CD4-positive, alpha-beta T cell (primary cell): ENCODE results near the gene RFFL. TPM values are rescaled to one million over a fixed set of nuclear protein-coding genes. Genes with fewer than 3 reads are reported as not detected.
A peak's percentile ranks its signal among the peaks of the same experiment; 100 is the strongest.
"Not testable (repeated sequence)": the region's sequence is repeated elsewhere in the genome, so short reads cannot be mapped to it uniquely, and the experiment has no call there.

Experiments used
- ATAC-seq: fragments of 200-7000 bp; cut with Tn5 transposase; one replicate; pipeline ENCODE4 v1.10.0; 2022; ENCODE audit warnings: mild to moderate bottlenecking; ENCODE audit not compliant: poor library complexity
- CTCF ChIA-PET: fragments of 350-600 bp; sonication (Branson Sonifier 250); formaldehyde crosslinking; loops from one replicate; lab custom pipeline; 2021; ENCODE audit warnings: antibody characterized with exemption, inconsistent platforms; lab: Charles Lee
- POLR2A ChIA-PET: fragments of 350-600 bp; sonication (Branson Sonifier 250); formaldehyde crosslinking; loops from one replicate; lab custom pipeline; 2021; ENCODE audit warnings: antibody characterized with exemption, inconsistent platforms; lab: Charles Lee
- DNase-seq, 14 experiments: peaks; one replicate each; pipeline ENCODE4 v3.0.0-alpha.2; 2013 to 2020; ENCODE audit warnings: mixed read lengths in 2 of 14
- H3K27ac ChIP-seq, 2 donors: one replicate each; pipeline versions ENCODE4 v1.5.1 to v1.7.0; 2013; ENCODE audit warnings: low read length in 2 of 2, low read depth in 1 of 2, mild to moderate bottlenecking in 1 of 2
- H3K27me3 ChIP-seq, 2 experiments: 1 replicate in 1 of 2; 2 replicates in 1 of 2; pipeline versions ENCODE4 v1.6.1 to v1.7.0; 2013; ENCODE audit warnings: low read length in 2 of 2, control low read depth in 1 of 2, mild to moderate bottlenecking in 1 of 2, moderate library complexity in 1 of 2; ENCODE audit not compliant: insufficient read depth in 2 of 2, control insufficient read depth in 1 of 2
- H3K36me3 ChIP-seq: one replicate; pipeline ENCODE4 v1.6.1; 2013; ENCODE audit warnings: low read length, control low read depth; ENCODE audit not compliant: insufficient read depth
- H3K4me1 ChIP-seq: one replicate; pipeline ENCODE4 v1.6.1; 2013; ENCODE audit warnings: low read length, control low read depth; ENCODE audit not compliant: insufficient read depth
- H3K4me3 ChIP-seq: one replicate; pipeline ENCODE4 v1.5.1; 2013; ENCODE audit warnings: mild to moderate bottlenecking, low read length, moderate library complexity
- H3K9me3 ChIP-seq, 2 experiments: 1 replicate in 1 of 2; 2 replicates in 1 of 2; pipeline versions ENCODE4 v1.6.1 to v1.7.0; 2013; ENCODE audit warnings: low read length in 2 of 2, mild to moderate bottlenecking in 2 of 2, control low read depth in 1 of 2, moderate library complexity in 1 of 2; ENCODE audit not compliant: control insufficient read depth in 1 of 2, insufficient read depth in 1 of 2
- H3K27ac Mint-ChIP-seq: one replicate; pipeline ENCODE4 v1.8.0; 2020; ENCODE audit warnings: mixed read lengths
- H3K27me3 Mint-ChIP-seq: one replicate; pipeline ENCODE4 v1.8.0; 2021; ENCODE audit warnings: mixed read lengths
- H3K36me3 Mint-ChIP-seq: one replicate; pipeline ENCODE4 v1.8.0; 2021; ENCODE audit warnings: low read depth, mixed read lengths
- H3K4me1 Mint-ChIP-seq: one replicate; pipeline ENCODE4 v1.8.0; 2021; ENCODE audit warnings: low read depth, mixed read lengths
- H3K4me3 Mint-ChIP-seq: one replicate; pipeline ENCODE4 v1.8.0; 2020; ENCODE audit warnings: mild to moderate bottlenecking, mixed read lengths
- H3K9me3 Mint-ChIP-seq: one replicate; pipeline ENCODE4 v1.8.0; 2020; ENCODE audit warnings: mixed read lengths
- intact Hi-C, 2 experiments: fragments of 100-400 bp; cut with DNase I in 1 of 2; cut with micrococcal nuclease in 1 of 2; formaldehyde crosslinking; loops; one replicate each; pipeline versions ENCODE4 v1.15.1 to v1.9.0; 2023 to 2025; cut with DNase I, micrococcal nuclease
- total RNA-seq, 174 experiments: library from RNA in 2 of 174; stranded (reverse) in 2 of 174; gene quantifications; one replicate each; pipeline ENCODE4 v1.2.3 and lab custom pipeline; 2021 to 2026
- TF ChIP-seq, protein P1 (sequence below): fragments of 200-600 bp; IDR thresholded peaks from one replicate; pipeline ENCODE4 v1.8.0; 2022; ENCODE audit warnings: antibody characterized with exemption, mild to moderate bottlenecking

The RFFL gene
- total RNA-seq, 2 experiments from 2014 or later = 57.8 to 66.1 TPM

- DNase-seq (no peak), ATAC-seq (no peak)
- TF ChIP-seq, protein P1, sequence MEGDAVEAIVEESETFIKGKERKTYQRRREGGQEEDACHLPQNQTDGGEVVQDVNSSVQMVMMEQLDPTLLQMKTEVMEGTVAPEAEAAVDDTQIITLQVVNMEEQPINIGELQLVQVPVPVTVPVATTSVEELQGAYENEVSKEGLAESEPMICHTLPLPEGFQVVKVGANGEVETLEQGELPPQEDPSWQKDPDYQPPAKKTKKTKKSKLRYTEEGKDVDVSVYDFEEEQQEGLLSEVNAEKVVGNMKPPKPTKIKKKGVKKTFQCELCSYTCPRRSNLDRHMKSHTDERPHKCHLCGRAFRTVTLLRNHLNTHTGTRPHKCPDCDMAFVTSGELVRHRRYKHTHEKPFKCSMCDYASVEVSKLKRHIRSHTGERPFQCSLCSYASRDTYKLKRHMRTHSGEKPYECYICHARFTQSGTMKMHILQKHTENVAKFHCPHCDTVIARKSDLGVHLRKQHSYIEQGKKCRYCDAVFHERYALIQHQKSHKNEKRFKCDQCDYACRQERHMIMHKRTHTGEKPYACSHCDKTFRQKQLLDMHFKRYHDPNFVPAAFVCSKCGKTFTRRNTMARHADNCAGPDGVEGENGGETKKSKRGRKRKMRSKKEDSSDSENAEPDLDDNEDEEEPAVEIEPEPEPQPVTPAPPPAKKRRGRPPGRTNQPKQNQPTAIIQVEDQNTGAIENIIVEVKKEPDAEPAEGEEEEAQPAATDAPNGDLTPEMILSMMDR = no peak
- CTCF ChIA-PET = no interaction called here
- Mint-ChIP-seq H3K36me3 (peaks cover 15% of the 10 kb centered on the region), H3K27me3 (no peaks in the 10 kb centered on the region), H3K4me3 (no peak overlapping the region), H3K27ac (no peak overlapping the region), H3K9me3 (no peaks in the 10 kb centered on the region), H3K4me1 (peaks cover 11% of the 10 kb centered on the region)
- Histone ChIP-seq H3K4me1 (peaks cover 10% of the 10 kb centered on the region), H3K27ac (no peak overlapping the region), H3K36me3 (peaks cover 5% of the 10 kb centered on the region), H3K9me3 (no peaks in the 10 kb centered on the region), H3K4me3 (no peak overlapping the region), H3K27me3 (no peaks in the 10 kb centered on the region)
- POLR2A ChIA-PET = interaction anchor here (0.5 to 0.7 kb wide), 2 partner anchors 16 to 114 kb away, joined by 3 read pairs; no protein-coding TSS in a partner anchor
- intact Hi-C loops = no loop called here
These were observed 31.4 kb upstream of the RFFL start for GRCh38 chr17:35094902-35095301.

- H3K4me3 ChIP-seq, H3K9me3 Mint-ChIP-seq, H3K9me3 ChIP-seq, DNase-seq, intact Hi-C loops, ATAC-seq, H3K27me3 ChIP-seq, H3K27ac ChIP-seq, H3K27me3 Mint-ChIP-seq, H3K36me3 ChIP-seq: not testable (repeated sequence)
- peaks cover 48% of the 10 kb centered on the region for H3K4me1 Mint-ChIP-seq
- H3K4me1 ChIP-seq = peaks cover 30% of the 10 kb centered on the region
- H3K4me3 Mint-ChIP-seq = peak overlapping the region; percentile 62
- POLR2A ChIA-PET = interaction anchor here (1.4 to 2.3 kb wide), 5 partner anchors 27 to 719 kb away, joined by 3 to 24 read pairs (median 13); partner anchors contain the start of genes RAD51D, RFFL and TAF15
- H3K36me3 Mint-ChIP-seq = peaks cover 18% of the 10 kb centered on the region
- CTCF ChIA-PET = interaction anchor here (2.0 to 2.4 kb wide), 6 partner anchors 17 to 110 kb away, joined by 6 to 27 read pairs (median 15); partner anchors contain the start of genes LIG3, RAD51D and RFFL
- H3K27ac Mint-ChIP-seq = peak overlapping the region; percentile 98
These were observed 27.2 kb upstream of the RFFL start for GRCh38 chr17:35090707-35091106.

GRCh38 chr17:35089586-35090296, 26.2 kb upstream of the RFFL start:
- Histone ChIP-seq H3K27ac (peak overlapping the region; percentile 69 to 85), H3K4me3 (peak overlapping the region; percentile 70), H3K36me3 (no peaks in the 10 kb centered on the region), H3K4me1 (peaks cover 39% of the 10 kb centered on the region), H3K9me3 (no peaks in the 10 kb centered on the region), H3K27me3 (no peaks in the 10 kb centered on the region)
- POLR2A ChIA-PET = interaction anchor here (0.6 to 2.3 kb wide), 27 partner anchors 8 to 720 kb away, joined by 3 to 24 read pairs (median 4); partner anchors contain the start of genes CCT6B, LIG3, PEX12 and RAD51D
- no peaks in the 10 kb centered on the region for H3K9me3 Mint-ChIP-seq
- peak in 7 of 14 experiments; percentile 8 to 68 (median 18) for DNase-seq
- H3K4me1 Mint-ChIP-seq = peaks cover 58% of the 10 kb centered on the region
- intact Hi-C loops = loop anchor here (1.0 to 5.0 kb wide), 10 partner anchors 17 to 109 kb away; partner anchors contain the start of genes LIG3 (in 2 of the 2), RAD51D (in 2 of the 2) and RFFL (in 1 of the 2)
- peak overlapping the region; percentile 98 for H3K27ac Mint-ChIP-seq
- ATAC-seq = peak; percentile 39
- TF ChIP-seq, protein P1 = peak; percentile 34
- peak overlapping the region; percentile 99 for H3K4me3 Mint-ChIP-seq
- H3K27me3 Mint-ChIP-seq = no peaks in the 10 kb centered on the region
- CTCF ChIA-PET = interaction anchor here (0.8 to 2.4 kb wide), 22 partner anchors 12 to 450 kb away, joined by 3 to 27 read pairs (median 8); partner anchors contain the start of genes LIG3, NLE1, RAD51D and RFFL
- H3K36me3 Mint-ChIP-seq = peaks cover 18% of the 10 kb centered on the region
